ENCODE results near the gene FRAS1.
"Not testable (repeated sequence)": the region's sequence is repeated elsewhere in the genome, so short reads cannot be mapped to it uniquely, and the experiment has no call there.

FRAS1 gene

GRCh38 chr4:78119698-78120097, 62.6 kb downstream of the FRAS1 start:
- no peak for DNase-seq

GRCh38 chr4:78120144-78120880, 63.2 kb downstream of the FRAS1 start:
- DNase-seq = no peak

- no peak for DNase-seq
Observed at GRCh38 chr4:78121338-78121904, 64.3 kb downstream of the FRAS1 start.

- not testable (repeated sequence) for DNase-seq
Observed at GRCh38 chr4:78125834-78126331, 68.8 kb downstream of the FRAS1 start.

GRCh38 chr4:78129383-78130108, 72.4 kb downstream of the FRAS1 start:
- DNase-seq = no peak

- no peak for DNase-seq
Observed at GRCh38 chr4:78131403-78131802, 74.3 kb downstream of the FRAS1 start.

GRCh38 chr4:78136109-78137081, 79.3 kb downstream of the FRAS1 start:
- DNase-seq = no peak

GRCh38 chr4:78137532-78137931, 80.4 kb downstream of the FRAS1 start:
- no peak for DNase-seq

GRCh38 chr4:78138252-78138651, 81.1 kb downstream of the FRAS1 start:
- DNase-seq = no peak

GRCh38 chr4:78143634-78144033, 86.5 kb downstream of the FRAS1 start:
- DNase-seq = no peak

GRCh38 chr4:78145008-78145407, 87.9 kb downstream of the FRAS1 start:
- DNase-seq = no peak

GRCh38 chr4:78145622-78146021, 88.5 kb downstream of the FRAS1 start:
- no peak for DNase-seq

- no peak for DNase-seq
Observed at GRCh38 chr4:78149751-78150542, 92.8 kb downstream of the FRAS1 start.

GRCh38 chr4:78150543-78150864, 93.4 kb downstream of the FRAS1 start:
- DNase-seq = no peak

GRCh38 chr4:78152795-78153194, 95.7 kb downstream of the FRAS1 start:
- DNase-seq = no peak

GRCh38 chr4:78154972-78155590, 98.0 kb downstream of the FRAS1 start:
- no peak for DNase-seq

- no peak for DNase-seq
Observed at GRCh38 chr4:78155616-78156105, 98.5 kb downstream of the FRAS1 start.

GRCh38 chr4:78156520-78156919, 99.4 kb downstream of the FRAS1 start:
- no peak for DNase-seq

- no peak for DNase-seq
Observed at GRCh38 chr4:78162342-78162741, 105.2 kb downstream of the FRAS1 start.

GRCh38 chr4:78162821-78163220, 105.7 kb downstream of the FRAS1 start:
- no peak for DNase-seq

- DNase-seq = no peak
Observed at GRCh38 chr4:78165758-78166157, 108.6 kb downstream of the FRAS1 start.
